ENCODE data around the gene RUVBL1. TPM values are rescaled to one million over a fixed set of nuclear protein-coding genes. Genes with fewer than 3 reads are reported as not detected.

RUVBL1 gene
- total RNA-seq, 8 experiments from 2014 or later: 38.9 to 156 (median 74.7) TPM

- peak; percentile 94 to 98 (median 96) for ATAC-seq (replicated peaks in 6 of 8)
- H3K4me1 ChIP-seq (replicated peaks in 1 of 2): peaks cover 6% of the 10 kb centered on the region in 2 donors
- peak within 1 kb of the TSS; percentile 79 to 82 for H3K27ac ChIP-seq
- in situ Hi-C loops (cut with MboI; ENCODE audit: low pct_unique_long_range_greater_than_20kb in 2 of 9, low sequenced_read_pairs in 9 of 9, unreplicated experiment in 9 of 9): loop anchor here in 2 of 9 experiments (25.0 kb wide), 3 partner anchors 159 to 434 kb away; no protein-coding TSS in a partner anchor
- H3K4me3 ChIP-seq: peak within 1 kb of the TSS; percentile 73 to 95 (median 87)
- 0 to 8% (median 0%) methylated on average over 1 to 26 of the region's 96 CpGs for WGBS, 10 experiments
Observed at GRCh38 chr3:128153156-128154041, 29.8 kb upstream of the RUVBL1 start, which contains the start of gene EEFSEC. EEFSEC (plus strand) TSS chr3:128153481; CDS start chr3:128153508, 27 bp downstream.

GRCh38 chr3:128152419-128153155 is 29.0 kb upstream of the RUVBL1 start:
- peak overlapping the region in 1 of 2 donors; percentile 82 for H3K27ac ChIP-seq
- ATAC-seq (replicated peaks in 6 of 8): peak in 7 of 8 experiments; percentile 58 to 82 (median 72)
- H3K4me1 ChIP-seq (replicated peaks in 1 of 2): peaks cover 6% of the 10 kb centered on the region in 2 donors
- 75 to 100% (median 92%) methylated on average over 1 to 8 of the region's 29 CpGs; no CpG with 5 or more reads in 2 of the 10 experiments for WGBS, 10 experiments
- in situ Hi-C loops (cut with MboI; ENCODE audit: low pct_unique_long_range_greater_than_20kb in 2 of 9, low sequenced_read_pairs in 9 of 9, unreplicated experiment in 9 of 9): loop anchor here in 2 of 9 experiments (25.0 kb wide), 3 partner anchors 160 to 435 kb away; no protein-coding TSS in a partner anchor
- H3K4me3 ChIP-seq: peak overlapping the region; percentile 73 to 95 (median 87)

GRCh38 chr3:128151758-128152274 is 28.2 kb upstream of the RUVBL1 start:
- Histone ChIP-seq H3K27ac (no peak overlapping the region), H3K4me1 (replicated peaks in 1 of 2) (peaks cover 6% of the 10 kb centered on the region in 2 donors), H3K4me3 (no peak overlapping the region)
- no peak for ATAC-seq (replicated peaks in 6 of 8)
- 83 to 100% (median 92%) methylated on average over 1 to 4 of the region's 5 CpGs; no CpG with 5 or more reads in 5 of the 10 experiments for WGBS, 10 experiments
- in situ Hi-C loops (cut with MboI; ENCODE audit: low pct_unique_long_range_greater_than_20kb in 2 of 9, low sequenced_read_pairs in 9 of 9, unreplicated experiment in 9 of 9): loop anchor here in 2 of 9 experiments (25.0 kb wide), 3 partner anchors 160 to 435 kb away; no protein-coding TSS in a partner anchor

GRCh38 chr3:128149650-128150049 is 26.0 kb upstream of the RUVBL1 start:
- H3K27ac ChIP-seq: no peak overlapping the region
- 46 to 90% (median 77%) methylated on average over 1 to 5 of the region's 5 CpGs; no CpG with 5 or more reads in 3 of the 10 experiments for whole genome bisulfite sequencing, 10 experiments
- in situ Hi-C loops (cut with MboI; ENCODE audit: low pct_unique_long_range_greater_than_20kb in 2 of 9, low sequenced_read_pairs in 9 of 9, unreplicated experiment in 9 of 9): loop anchor here in 2 of 9 experiments (25.0 kb wide), 3 partner anchors 163 to 438 kb away; no protein-coding TSS in a partner anchor

GRCh38 chr3:128146201-128146600 is 22.6 kb upstream of the RUVBL1 start:
- no peak overlapping the region for H3K27ac ChIP-seq
- H3K4me3 ChIP-seq: no peak overlapping the region
- WGBS, 10 experiments: 75 to 94% (median 80%) methylated on average over 1 to 10 of the region's 14 CpGs; no CpG with 5 or more reads in 7 of the 10 experiments
- in situ Hi-C loops (cut with MboI; ENCODE audit: low pct_unique_long_range_greater_than_20kb in 2 of 9, low sequenced_read_pairs in 9 of 9, unreplicated experiment in 9 of 9): no loop called here
- no peak for ATAC-seq (replicated peaks in 6 of 8)
- H3K4me1 ChIP-seq (replicated peaks in 1 of 2): no peaks in the 10 kb centered on the region

More at GRCh38 chr3:128149650-128150049, 26.0 kb upstream of the RUVBL1 start:
- Histone ChIP-seq H3K4me3 (no peak overlapping the region), H3K4me1 (replicated peaks in 1 of 2) (peaks cover 4 to 5% of the 10 kb centered on the region in 2 donors)
- ATAC-seq (replicated peaks in 6 of 8): no peak

GRCh38 chr3:128145279-128145678 is 21.7 kb upstream of the RUVBL1 start:
- in situ Hi-C loops (cut with MboI; ENCODE audit: low pct_unique_long_range_greater_than_20kb in 2 of 9, low sequenced_read_pairs in 9 of 9, unreplicated experiment in 9 of 9): no loop called here
- ATAC-seq (replicated peaks in 6 of 8): no peak
- no peak overlapping the region for H3K4me3 ChIP-seq
- no peaks in the 10 kb centered on the region for H3K4me1 ChIP-seq (replicated peaks in 1 of 2)
- WGBS, 10 experiments: 60 to 69% (median 67%) methylated on average over 1 to 6 of the region's 6 CpGs; no CpG with 5 or more reads in 7 of the 10 experiments
- H3K27ac ChIP-seq: no peak overlapping the region

- in situ Hi-C loops (cut with MboI; ENCODE audit: low pct_unique_long_range_greater_than_20kb in 2 of 9, low sequenced_read_pairs in 9 of 9, unreplicated experiment in 9 of 9): no loop called here
- ATAC-seq (replicated peaks in 6 of 8): no peak
- H3K27ac ChIP-seq: no peak overlapping the region
- H3K4me1 ChIP-seq (replicated peaks in 1 of 2): no peaks in the 10 kb centered on the region
- 20 to 80% (median 49%) methylated on average over 1 to 3 of the region's 5 CpGs; no CpG with 5 or more reads in 4 of the 10 experiments for WGBS, 10 experiments
- H3K4me3 ChIP-seq: no peak overlapping the region
Observed at GRCh38 chr3:128144512-128145187, 21.0 kb upstream of the RUVBL1 start.

- 17 to 85% (median 82%) methylated on average over 1 to 3 of the region's 4 CpGs; no CpG with 5 or more reads in 4 of the 10 experiments for WGBS, 10 experiments
- H3K27ac ChIP-seq: no peak overlapping the region
- H3K4me1 ChIP-seq (replicated peaks in 1 of 2): no peaks in the 10 kb centered on the region
- ATAC-seq (replicated peaks in 6 of 8): no peak
- no peak overlapping the region for H3K4me3 ChIP-seq
- in situ Hi-C loops (cut with MboI; ENCODE audit: low pct_unique_long_range_greater_than_20kb in 2 of 9, low sequenced_read_pairs in 9 of 9, unreplicated experiment in 9 of 9): no loop called here
Observed at GRCh38 chr3:128143496-128143895, 19.9 kb upstream of the RUVBL1 start.

- H3K4me1 ChIP-seq (replicated peaks in 1 of 2): no peaks in the 10 kb centered on the region
- in situ Hi-C loops (cut with MboI; ENCODE audit: low pct_unique_long_range_greater_than_20kb in 2 of 9, low sequenced_read_pairs in 9 of 9, unreplicated experiment in 9 of 9): no loop called here
- H3K27ac ChIP-seq: no peak overlapping the region
- 17 to 100% (median 62%) methylated on average over 1 to 2 of the region's 3 CpGs; no CpG with 5 or more reads in 5 of the 10 experiments for WGBS, 10 experiments
- ATAC-seq (replicated peaks in 6 of 8): peak in 3 of 8 experiments; percentile 62 to 87 (median 76)
- no peak overlapping the region for H3K4me3 ChIP-seq
Observed at GRCh38 chr3:128133273-128133883, 9.8 kb upstream of the RUVBL1 start.

GRCh38 chr3:128131897-128132646 is 8.5 kb upstream of the RUVBL1 start:
- no peak overlapping the region for H3K27ac ChIP-seq
- ATAC-seq (replicated peaks in 6 of 8): no peak
- H3K4me1 ChIP-seq (replicated peaks in 1 of 2): no peaks in the 10 kb centered on the region
- 33 to 90% (median 64%) methylated on average over 1 to 4 of the region's 7 CpGs; no CpG with 5 or more reads in 3 of the 10 experiments for WGBS, 10 experiments
- in situ Hi-C loops (cut with MboI; ENCODE audit: low pct_unique_long_range_greater_than_20kb in 2 of 9, low sequenced_read_pairs in 9 of 9, unreplicated experiment in 9 of 9): no loop called here
- H3K4me3 ChIP-seq: no peak overlapping the region

- in situ Hi-C loops (cut with MboI; ENCODE audit: low pct_unique_long_range_greater_than_20kb in 2 of 9, low sequenced_read_pairs in 9 of 9, unreplicated experiment in 9 of 9): no loop called here
- Histone ChIP-seq H3K27ac (no peak overlapping the region), H3K4me1 (replicated peaks in 1 of 2) (peaks cover 0 to 4% of the 10 kb centered on the region in 2 donors), H3K4me3 (no peak overlapping the region)
- ATAC-seq (replicated peaks in 6 of 8): no peak
- 0 to 57% (median 30%) methylated on average over 1 of the region's 1 CpG; no CpG with 5 or more reads in 3 of the 10 experiments for WGBS, 10 experiments
Observed at GRCh38 chr3:128128251-128128650, 4.6 kb upstream of the RUVBL1 start.

Data from motor neuron (in vitro differentiated cells).